ENCODE data around the gene NIPSNAP3A.

- TF ChIP-seq CTCF (optimal IDR thresholded peaks at IDR 0.05 in 1 of 3, IDR thresholded peaks at IDR 0.05 in 1 of 3, conservative IDR thresholded peaks at IDR 0.05 in 1 of 3; ENCODE audit: extremely low read depth in 1 of 3, insufficient read depth in 2 of 3, low read length in 3 of 3), result no peak
- no peak for TF ChIP-seq EZH2 (IDR thresholded peaks at IDR 0.05; ENCODE audit: low read length)
Observed at GRCh38 chr9:104748359-104749031, 1.0 kb downstream of the NIPSNAP3A start.
